IPS-11a (cell line): ENCODE results near the gene ETS1.

Experiments used
- H3K4me3 ChIP-seq: one replicate; pipeline ENCODE4 v1.5.1; 2013; ENCODE audit warnings: low read depth, low read length, control low read depth

The ETS1 gene

DNA sequence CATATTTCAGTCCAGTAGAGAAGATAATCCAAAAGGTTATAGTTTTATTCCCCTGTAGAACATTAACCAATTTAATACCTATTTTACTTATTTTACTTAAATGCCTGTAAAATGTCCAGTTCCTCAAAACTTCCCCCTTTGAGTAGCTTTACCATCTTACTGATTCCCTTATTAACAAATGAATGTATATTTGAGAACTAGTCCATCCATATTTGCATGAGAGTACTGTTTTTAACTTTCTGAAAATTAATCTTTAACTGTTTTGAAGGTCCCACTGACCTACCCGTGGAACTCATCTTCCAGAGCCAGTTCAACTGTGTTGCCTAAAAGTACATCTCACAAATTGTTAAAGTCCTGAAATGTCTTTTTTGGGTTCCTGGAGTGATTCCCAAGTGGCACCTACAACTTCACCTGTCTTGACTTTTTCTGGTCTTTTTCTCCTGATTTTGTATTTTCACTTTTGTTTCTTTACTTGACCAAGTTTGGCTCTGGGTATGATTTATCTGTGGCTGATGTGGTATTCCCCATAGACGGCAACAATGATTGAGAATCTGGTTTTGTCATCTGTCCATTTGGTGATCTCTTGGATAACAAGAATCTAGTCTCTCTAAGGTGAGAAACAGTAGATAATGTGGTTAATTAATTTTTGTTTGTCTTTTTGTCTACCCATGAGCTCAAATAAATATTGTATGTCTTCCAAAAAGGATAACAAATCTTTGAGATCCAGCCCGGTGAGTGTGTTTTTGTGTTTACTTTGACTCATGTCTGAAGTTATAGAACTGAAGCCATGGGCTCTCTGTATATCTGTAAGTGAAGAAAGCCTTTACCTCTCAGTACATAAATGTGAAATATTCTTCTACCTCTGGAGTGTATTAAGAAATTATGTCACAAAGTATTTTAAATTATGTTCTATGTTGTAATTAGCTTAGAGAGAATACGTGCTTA lies 174.2 kb downstream of the ETS1 start:
- H3K4me3 ChIP-seq, result no peak overlapping the region

DNA sequence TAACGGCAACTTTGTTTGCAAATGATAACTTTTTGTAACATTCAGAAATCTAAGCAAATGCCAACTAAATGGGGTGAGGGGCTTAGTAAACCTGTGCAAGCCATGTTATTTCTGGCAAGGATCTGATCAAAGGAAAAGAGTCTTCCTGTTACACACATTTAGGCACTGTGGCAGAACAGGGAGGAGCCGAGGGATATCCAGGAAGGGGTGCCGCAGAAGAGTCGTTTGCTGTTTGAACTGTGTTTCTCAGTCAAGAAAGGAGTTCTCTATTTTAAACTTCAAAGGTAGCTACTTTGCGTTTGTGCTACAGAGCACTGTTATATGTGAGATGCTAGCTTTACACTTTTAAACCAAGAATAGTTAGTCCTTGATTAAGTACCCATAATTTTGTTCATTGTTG lies 175.5 kb downstream of the ETS1 start:
- no peak overlapping the region for H3K4me3 ChIP-seq

DNA sequence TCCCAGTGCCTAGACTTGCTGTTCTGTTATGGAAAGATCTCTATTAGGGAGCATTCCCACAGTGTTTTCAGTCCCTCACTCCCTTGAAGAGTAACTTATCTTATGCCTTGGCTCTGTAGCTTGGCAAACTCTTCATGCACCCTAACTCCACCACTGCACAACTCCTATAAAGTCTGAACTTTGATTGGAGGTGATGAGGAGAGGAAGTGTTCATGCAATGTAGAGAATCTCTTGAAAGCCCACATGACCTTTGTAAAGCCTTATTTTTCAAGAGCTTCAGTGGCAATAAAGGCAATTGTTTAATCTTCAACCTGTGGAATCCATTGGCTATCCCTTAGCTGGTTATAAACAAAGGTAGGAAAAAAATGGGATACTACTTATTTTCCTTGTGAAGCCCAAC lies 176.2 kb downstream of the ETS1 start:
- no peak overlapping the region for H3K4me3 ChIP-seq

DNA sequence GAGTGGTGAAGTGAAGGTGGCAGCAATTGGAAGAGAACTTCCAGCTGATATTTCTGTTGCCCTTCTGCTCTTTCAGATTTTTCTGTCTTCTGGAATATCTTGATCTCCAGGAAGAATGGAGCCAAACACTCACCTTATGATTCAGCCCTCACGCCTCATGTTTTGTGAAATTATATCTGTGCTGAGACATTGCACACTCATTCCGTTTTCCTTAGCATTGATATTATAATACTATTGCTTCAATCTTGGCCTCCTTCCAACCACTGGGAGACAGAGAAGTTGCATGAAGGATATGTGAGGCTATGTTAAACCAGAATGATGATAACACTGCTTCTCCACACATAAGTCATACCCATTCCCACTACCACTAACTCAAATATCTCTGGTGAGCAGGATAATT lies 177.9 kb downstream of the ETS1 start:
- no peak overlapping the region for H3K4me3 ChIP-seq
